ENCODE measurements around the gene SLC15A1.

The SLC15A1 gene

GRCh38 chr13:98752467-98753290 is at the start of gene SLC15A1:
SLC15A1 (minus strand) TSS chr13:98752672; CDS start chr13:98752598, 74 bp downstream.
- FAIRE-seq (no peak), DNase-seq (ENCODE audit: extremely low spot score, insufficient read length, low read depth) (no peak)

GRCh38 chr13:98801626-98802418 is 49.4 kb upstream of the SLC15A1 start:
- no peak for FAIRE-seq

GRCh38 chr13:98800078-98800477 is 47.6 kb upstream of the SLC15A1 start:
- no peak for DNase-seq (ENCODE audit: extremely low spot score, insufficient read length, low read depth)
- no peak for FAIRE-seq

More at GRCh38 chr13:98801626-98802418, 49.4 kb upstream of the SLC15A1 start:
- DNase-seq (ENCODE audit: extremely low spot score, insufficient read length, low read depth), result no peak

- DNase-seq (ENCODE audit: extremely low spot score, insufficient read length, low read depth), result no peak
Measured at GRCh38 chr13:98798849-98799645, 46.6 kb upstream of the SLC15A1 start.

GRCh38 chr13:98797456-98797855 is 45.0 kb upstream of the SLC15A1 start:
- DNase-seq (ENCODE audit: extremely low spot score, insufficient read length, low read depth) (no peak), FAIRE-seq (no peak)

More at GRCh38 chr13:98798849-98799645, 46.6 kb upstream of the SLC15A1 start:
- FAIRE-seq, result no peak

GRCh38 chr13:98796798-98797197 is 44.3 kb upstream of the SLC15A1 start:
- no peak for FAIRE-seq
- no peak for DNase-seq (ENCODE audit: extremely low spot score, insufficient read length, low read depth)

GRCh38 chr13:98796191-98796590 is 43.7 kb upstream of the SLC15A1 start:
- FAIRE-seq, result no peak
- DNase-seq (ENCODE audit: extremely low spot score, insufficient read length, low read depth), result no peak

GRCh38 chr13:98795220-98795619 is 42.7 kb upstream of the SLC15A1 start:
- FAIRE-seq, result no peak
- no peak for DNase-seq (ENCODE audit: extremely low spot score, insufficient read length, low read depth)

- FAIRE-seq (no peak), DNase-seq (ENCODE audit: extremely low spot score, insufficient read length, low read depth) (no peak)
Measured at GRCh38 chr13:98794498-98794897, 42.0 kb upstream of the SLC15A1 start.

GRCh38 chr13:98792785-98793495 is 40.5 kb upstream of the SLC15A1 start:
- FAIRE-seq (no peak), DNase-seq (ENCODE audit: extremely low spot score, insufficient read length, low read depth) (no peak)

- DNase-seq (ENCODE audit: extremely low spot score, insufficient read length, low read depth), result no peak
- FAIRE-seq, result no peak
Measured at GRCh38 chr13:98792321-98792720, 39.8 kb upstream of the SLC15A1 start.

- no peak for FAIRE-seq
- no peak for DNase-seq (ENCODE audit: extremely low spot score, insufficient read length, low read depth)
Measured at GRCh38 chr13:98791611-98792010, 39.1 kb upstream of the SLC15A1 start.

- DNase-seq (ENCODE audit: extremely low spot score, insufficient read length, low read depth) (no peak), FAIRE-seq (no peak)
Measured at GRCh38 chr13:98787996-98788395, 35.5 kb upstream of the SLC15A1 start.

- no peak for FAIRE-seq
- DNase-seq (ENCODE audit: extremely low spot score, insufficient read length, low read depth), result no peak
Measured at GRCh38 chr13:98787173-98787572, 34.7 kb upstream of the SLC15A1 start.

- DNase-seq (ENCODE audit: extremely low spot score, insufficient read length, low read depth) (no peak), FAIRE-seq (no peak)
Measured at GRCh38 chr13:98786023-98786422, 33.6 kb upstream of the SLC15A1 start.

GRCh38 chr13:98785405-98785804 is 32.9 kb upstream of the SLC15A1 start:
- FAIRE-seq, result no peak
- DNase-seq (ENCODE audit: extremely low spot score, insufficient read length, low read depth), result no peak

- DNase-seq (ENCODE audit: extremely low spot score, insufficient read length, low read depth) (no peak), FAIRE-seq (no peak)
Measured at GRCh38 chr13:98784666-98785065, 32.2 kb upstream of the SLC15A1 start.

GRCh38 chr13:98783856-98784478 is 31.5 kb upstream of the SLC15A1 start:
- no peak for DNase-seq (ENCODE audit: extremely low spot score, insufficient read length, low read depth)
- no peak for FAIRE-seq

- FAIRE-seq, result no peak
- DNase-seq (ENCODE audit: extremely low spot score, insufficient read length, low read depth), result no peak
Measured at GRCh38 chr13:98782654-98783053, 30.2 kb upstream of the SLC15A1 start.
